IPS-18a (cell line): ENCODE data around the gene SHISA9.

Source experiments
- H3K27ac ChIP-seq: one replicate; pipeline ENCODE4 v1.5.1; 2013; ENCODE audit warnings: low read length
- H3K27me3 ChIP-seq: one replicate; pipeline ENCODE4 v1.6.1; 2013; ENCODE audit warnings: mild to moderate bottlenecking, low read length; ENCODE audit not compliant: control insufficient read depth, insufficient read depth
- H3K36me3 ChIP-seq: one replicate; pipeline ENCODE4 v1.6.1; 2013; ENCODE audit warnings: low read depth, low read length; ENCODE audit not compliant: control insufficient read depth
- H3K4me1 ChIP-seq: one replicate; pipeline ENCODE4 v1.6.1; 2013; ENCODE audit warnings: low read depth, low read length; ENCODE audit not compliant: control insufficient read depth
- H3K4me3 ChIP-seq: one replicate; pipeline ENCODE4 v1.5.1; 2013; ENCODE audit warnings: low read length
- H3K9ac ChIP-seq: one replicate; pipeline ENCODE4 v1.6.1; 2013; ENCODE audit warnings: mild to moderate bottlenecking, low read length, moderate library complexity
- H3K9me3 ChIP-seq: one replicate; pipeline ENCODE4 v1.6.1; 2013; ENCODE audit warnings: low read depth, low read length; ENCODE audit not compliant: control insufficient read depth

Gene SHISA9

DNA sequence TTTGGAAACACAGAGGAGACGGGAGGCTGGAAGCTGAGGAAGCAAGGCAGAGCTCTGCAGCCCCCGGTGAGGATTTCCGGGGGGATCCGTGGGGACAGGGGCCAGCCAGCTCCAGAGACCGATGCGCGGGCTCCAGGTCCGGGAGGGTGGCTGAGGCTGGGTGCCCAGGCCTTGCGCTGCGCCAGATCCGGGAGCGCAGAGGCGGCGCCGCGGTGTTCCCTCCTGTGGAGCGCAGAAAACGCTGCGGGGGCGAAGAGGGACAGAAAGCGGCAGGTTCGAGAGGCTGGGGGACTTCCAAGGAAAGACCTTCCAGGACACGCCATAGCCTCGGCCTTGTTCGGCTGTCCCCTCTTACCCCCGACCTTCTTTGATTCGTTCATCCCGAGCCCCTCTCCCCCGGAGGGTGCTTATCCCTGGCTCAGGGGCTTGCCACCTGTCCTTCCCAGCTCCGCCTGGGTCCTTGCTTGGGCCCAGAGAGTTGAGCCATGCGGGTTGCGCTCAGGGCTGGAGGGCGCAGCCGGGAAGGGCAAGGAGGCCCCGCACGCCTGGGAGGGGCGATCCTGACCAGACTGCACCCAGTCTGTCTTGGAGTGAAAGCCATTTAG is 697 bp upstream of the SHISA9 start:
- Histone ChIP-seq H3K36me3 (no peaks in the 10 kb centered on the region), H3K4me3 (peak overlapping the region; percentile 79), H3K9me3 (no peaks in the 10 kb centered on the region), H3K9ac (peak overlapping the region; percentile 64), H3K4me1 (peaks cover 19% of the 10 kb centered on the region), H3K27ac (no peak overlapping the region), H3K27me3 (peaks cover 26% of the 10 kb centered on the region)

DNA sequence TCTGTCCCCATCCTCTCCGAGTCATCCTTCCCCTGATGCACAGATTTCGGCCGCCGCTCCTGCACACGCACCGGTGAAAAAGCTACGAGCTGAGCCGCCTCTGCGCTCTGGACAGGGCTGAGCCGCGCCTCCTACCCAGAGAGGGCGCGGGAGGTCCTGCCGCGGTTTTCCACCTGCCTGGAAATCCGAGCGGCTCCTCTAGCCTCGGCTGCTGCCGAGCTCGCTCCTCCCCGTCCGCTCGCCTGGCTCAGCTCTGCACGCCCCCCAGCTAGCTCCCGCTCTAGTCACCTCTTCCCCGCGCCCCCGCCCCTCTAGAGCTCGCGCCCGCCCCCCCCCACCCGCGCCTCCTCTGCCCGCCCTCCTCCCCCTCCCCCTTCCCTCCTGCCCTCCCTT is 198 bp upstream of the SHISA9 start:
- H3K9me3 ChIP-seq, result no peaks in the 10 kb centered on the region
- no peaks in the 10 kb centered on the region for H3K36me3 ChIP-seq
- H3K4me3 ChIP-seq, result peak overlapping the region; percentile 79
- H3K9ac ChIP-seq, result peak overlapping the region; percentile 64
- H3K4me1 ChIP-seq, result peaks cover 19% of the 10 kb centered on the region
- H3K27ac ChIP-seq, result no peak overlapping the region
- peaks cover 26% of the 10 kb centered on the region for H3K27me3 ChIP-seq

DNA sequence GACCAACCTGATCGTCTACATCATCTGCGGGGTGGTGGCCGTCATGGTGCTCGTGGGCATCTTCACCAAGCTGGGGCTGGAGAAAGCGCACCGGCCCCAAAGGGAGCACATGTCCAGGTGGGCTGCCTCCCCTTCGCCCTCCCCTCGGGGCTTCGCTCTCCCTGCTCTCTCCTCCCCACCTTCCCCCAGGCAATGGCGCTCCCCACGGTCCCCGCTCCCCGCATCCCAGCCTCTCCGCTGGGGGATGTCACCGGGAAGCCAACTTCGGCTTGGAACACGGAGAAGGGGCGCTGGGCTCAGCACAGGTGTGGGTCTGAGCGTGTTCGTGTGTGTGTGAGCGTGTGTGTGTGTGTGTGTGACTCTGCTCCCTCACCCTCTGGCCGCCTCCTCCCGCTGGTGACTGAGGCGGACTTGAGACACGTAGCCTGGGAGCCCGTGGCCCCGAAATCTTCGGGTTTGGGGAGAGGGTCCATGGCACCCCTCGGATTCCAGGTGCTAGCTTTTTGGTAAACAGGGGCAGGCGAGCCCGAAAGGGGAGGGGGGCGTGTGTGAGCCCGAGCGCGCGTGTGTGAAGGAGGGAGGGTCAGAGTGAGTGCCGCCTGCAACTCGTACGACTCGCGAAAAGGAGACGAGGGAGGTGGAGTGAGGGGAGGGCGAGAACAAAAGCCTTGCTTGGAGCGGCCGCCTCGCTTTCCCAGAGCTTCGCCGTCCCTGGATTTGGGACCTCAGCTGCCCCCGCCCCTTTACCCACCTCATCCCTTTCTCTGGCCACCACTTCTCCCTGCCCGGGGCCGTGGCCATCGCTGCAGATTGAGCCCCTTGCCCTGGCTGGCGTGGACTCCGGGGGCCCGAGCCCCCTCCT is 1.3 kb downstream of the SHISA9 start:
- Histone ChIP-seq H3K36me3 (no peaks in the 10 kb centered on the region), H3K4me1 (peaks cover 22% of the 10 kb centered on the region), H3K9me3 (no peaks in the 10 kb centered on the region), H3K27me3 (peaks cover 26% of the 10 kb centered on the region), H3K9ac (peak overlapping the region; percentile 76), H3K27ac (no peak overlapping the region), H3K4me3 (peak overlapping the region; percentile 93)

DNA sequence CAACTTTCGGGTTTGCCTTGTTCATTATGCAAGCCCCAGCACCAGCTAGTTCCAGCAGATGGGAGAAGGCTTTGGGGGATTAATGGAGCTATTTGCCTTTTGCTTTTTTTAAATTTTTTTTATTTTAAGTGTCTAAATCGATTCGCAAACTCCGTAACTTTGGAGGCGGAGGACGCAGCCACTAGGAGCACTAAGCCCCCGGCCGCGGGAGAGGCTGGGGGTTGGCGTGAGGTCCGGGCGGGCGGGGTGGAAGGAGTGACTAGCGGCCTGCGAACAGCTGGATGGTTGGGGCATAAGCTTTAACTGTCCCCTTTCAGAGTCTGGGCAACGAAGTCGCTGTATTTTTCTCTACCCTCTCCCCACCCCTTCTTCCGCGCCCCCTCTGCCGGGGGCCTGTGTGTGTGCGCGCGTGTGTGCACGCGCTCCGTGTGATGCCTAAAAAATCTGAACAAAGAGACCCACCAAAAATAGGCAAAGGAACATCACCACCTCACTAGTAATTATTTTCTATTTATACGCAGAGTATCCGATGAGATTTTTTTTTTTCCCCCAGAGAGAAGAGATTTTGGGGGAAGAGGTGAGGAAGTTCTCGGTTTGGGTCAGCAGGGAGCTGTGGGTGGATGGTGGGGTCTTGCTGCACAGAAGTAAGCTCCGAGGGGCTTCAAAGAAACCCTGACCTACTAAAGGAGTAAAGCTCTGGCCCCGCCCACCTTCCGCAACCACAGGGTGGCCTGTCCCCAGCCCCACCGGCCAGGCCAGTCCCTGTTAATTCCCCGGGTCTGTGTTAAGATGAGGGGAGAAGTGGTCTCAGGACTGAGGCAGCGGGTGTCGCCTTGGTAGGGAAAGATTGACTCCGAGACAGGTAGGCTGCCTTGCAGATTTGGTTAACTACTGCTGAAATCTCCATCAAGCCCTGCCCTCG is 2.3 kb downstream of the SHISA9 start:
- Histone ChIP-seq H3K4me1 (peaks cover 15% of the 10 kb centered on the region), H3K27ac (no peak overlapping the region), H3K36me3 (peaks cover 6% of the 10 kb centered on the region), H3K9ac (peak overlapping the region; percentile 76), H3K27me3 (peaks cover 24% of the 10 kb centered on the region), H3K9me3 (no peaks in the 10 kb centered on the region), H3K4me3 (peak overlapping the region; percentile 93)

DNA sequence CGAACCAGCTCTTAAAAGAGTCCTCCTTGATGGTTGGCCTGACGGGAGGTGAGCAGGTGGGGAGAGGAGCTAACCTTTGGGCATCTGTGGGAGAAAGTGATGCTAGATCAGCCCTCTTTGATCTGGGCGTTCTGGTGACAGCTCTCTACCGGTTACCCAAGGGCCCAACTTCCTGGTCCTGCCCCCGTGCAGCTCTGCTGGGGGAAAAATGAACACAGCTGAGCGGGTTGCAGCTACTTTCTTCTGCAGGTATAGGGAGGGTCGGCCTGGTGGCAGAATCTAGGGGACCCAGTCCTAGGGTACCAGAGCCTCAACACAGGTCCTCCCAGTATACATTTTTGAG is 2.9 kb downstream of the SHISA9 start:
- peak overlapping the region; percentile 93 for H3K4me3 ChIP-seq
- H3K4me1 ChIP-seq, result peaks cover 13% of the 10 kb centered on the region
- H3K27ac ChIP-seq, result no peak overlapping the region
- H3K9me3 ChIP-seq, result no peaks in the 10 kb centered on the region
- peaks cover 17% of the 10 kb centered on the region for H3K27me3 ChIP-seq
- H3K9ac ChIP-seq, result no peak overlapping the region
- peaks cover 13% of the 10 kb centered on the region for H3K36me3 ChIP-seq

DNA sequence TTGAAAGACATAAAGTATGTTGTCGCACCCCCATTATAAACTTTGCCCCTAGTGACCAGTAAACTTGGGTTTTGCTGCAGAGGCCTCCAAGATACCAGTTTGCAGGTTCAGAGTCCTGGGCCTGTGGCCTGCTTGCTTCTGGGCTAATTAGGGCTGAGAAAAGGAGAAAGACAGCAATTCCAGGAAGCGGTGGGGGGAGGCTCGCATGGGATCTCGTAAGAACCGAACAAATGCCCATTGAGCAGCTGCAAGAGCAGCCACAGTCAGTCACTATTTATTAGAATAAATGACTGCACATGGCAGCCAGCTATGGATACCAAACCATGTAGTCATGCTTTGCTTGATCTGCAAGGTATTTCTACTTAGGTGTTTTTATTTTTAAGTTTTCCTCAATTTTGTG is 4.9 kb downstream of the SHISA9 start:
- H3K9me3 ChIP-seq, result no peaks in the 10 kb centered on the region
- H3K4me1 ChIP-seq, result peaks cover 4% of the 10 kb centered on the region
- H3K4me3 ChIP-seq, result no peak overlapping the region
- H3K27ac ChIP-seq, result no peak overlapping the region
- H3K36me3 ChIP-seq, result peaks cover 13% of the 10 kb centered on the region
- H3K9ac ChIP-seq, result no peak overlapping the region
- no peaks in the 10 kb centered on the region for H3K27me3 ChIP-seq

DNA sequence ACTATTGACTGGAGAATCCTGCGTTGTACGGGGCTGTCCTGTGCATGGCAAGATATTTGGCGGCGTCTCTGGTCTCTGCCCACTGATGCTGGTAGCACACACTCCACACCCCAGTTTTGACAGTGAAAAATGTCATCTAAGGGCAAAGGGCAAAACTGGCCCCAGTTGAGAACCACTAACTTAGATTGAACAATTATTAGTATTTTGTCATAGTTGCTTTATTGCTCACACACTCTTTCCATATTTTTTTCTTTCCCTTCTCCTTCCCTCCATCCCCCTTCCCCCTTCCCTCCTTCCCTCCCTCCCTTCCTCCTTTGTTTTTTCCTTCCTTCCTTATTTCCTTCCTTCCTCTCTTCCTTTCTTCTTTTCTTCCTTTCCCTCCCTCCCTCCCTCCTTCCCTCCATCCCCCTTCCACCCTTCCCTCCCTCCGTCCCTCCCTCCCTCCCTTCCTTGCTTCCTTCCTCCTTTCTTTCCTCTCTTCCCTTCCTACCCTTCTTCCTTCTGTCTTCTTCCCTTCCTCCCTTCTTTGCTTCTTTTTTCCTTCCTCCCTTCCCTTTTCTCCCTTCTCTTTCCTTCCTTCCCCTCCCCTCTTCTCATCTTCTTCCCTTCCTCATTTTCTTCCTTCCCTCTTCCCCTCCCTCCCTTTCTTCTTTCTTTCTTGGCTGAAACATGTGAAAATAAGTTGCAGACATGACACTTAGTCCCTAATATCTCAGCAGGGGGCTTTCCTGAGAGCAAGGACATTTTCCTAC is 5.5 kb downstream of the SHISA9 start:
- H3K27ac ChIP-seq, result no peak overlapping the region
- peaks cover 13% of the 10 kb centered on the region for H3K36me3 ChIP-seq
- no peaks in the 10 kb centered on the region for H3K9me3 ChIP-seq
- no peaks in the 10 kb centered on the region for H3K27me3 ChIP-seq
- peaks cover 4% of the 10 kb centered on the region for H3K4me1 ChIP-seq
- H3K4me3 ChIP-seq, result no peak overlapping the region
- H3K9ac ChIP-seq, result no peak overlapping the region

- peaks cover 4% of the 10 kb centered on the region for H3K4me1 ChIP-seq
- H3K27ac ChIP-seq, result no peak overlapping the region
- no peaks in the 10 kb centered on the region for H3K9me3 ChIP-seq
- H3K27me3 ChIP-seq, result no peaks in the 10 kb centered on the region
- peaks cover 13% of the 10 kb centered on the region for H3K36me3 ChIP-seq
- H3K4me3 ChIP-seq, result no peak overlapping the region
- no peak overlapping the region for H3K9ac ChIP-seq
These were observed 6.4 kb downstream of the SHISA9 start for GRCh38 chr16:12907670-12908233.

DNA sequence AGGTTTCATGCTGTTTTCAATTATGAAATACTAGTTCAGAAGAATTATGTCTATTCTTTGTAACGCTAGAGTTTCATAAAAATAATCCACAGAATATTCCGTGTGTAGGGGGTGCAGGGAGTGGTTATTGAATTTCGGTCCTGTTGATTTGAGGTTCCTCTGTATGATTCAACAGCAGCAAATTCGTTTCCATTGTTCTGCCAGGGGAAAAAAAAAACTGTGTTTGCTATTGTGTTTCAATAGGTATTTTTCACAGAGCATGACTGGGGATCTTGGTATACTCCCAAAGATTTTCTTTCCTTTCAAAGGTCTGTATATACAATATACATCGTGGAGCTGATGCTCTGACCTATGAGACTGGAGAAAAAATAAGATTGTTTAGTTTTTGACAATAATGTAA is 15.8 kb downstream of the SHISA9 start:
- Histone ChIP-seq H3K27me3 (no peaks in the 10 kb centered on the region), H3K9me3 (no peaks in the 10 kb centered on the region), H3K4me1 (peaks cover 17% of the 10 kb centered on the region), H3K4me3 (no peak overlapping the region), H3K9ac (no peak overlapping the region), H3K27ac (peak overlapping the region; percentile 1), H3K36me3 (no peaks in the 10 kb centered on the region)

- no peaks in the 10 kb centered on the region for H3K9me3 ChIP-seq
- H3K4me1 ChIP-seq, result peaks cover 17% of the 10 kb centered on the region
- H3K4me3 ChIP-seq, result no peak overlapping the region
- no peaks in the 10 kb centered on the region for H3K36me3 ChIP-seq
- peak overlapping the region; percentile 1 for H3K27ac ChIP-seq
- H3K27me3 ChIP-seq, result no peaks in the 10 kb centered on the region
- no peak overlapping the region for H3K9ac ChIP-seq
These were observed 16.3 kb downstream of the SHISA9 start for GRCh38 chr16:12917653-12918052.
